GM19239 (cell line): Measurements from ENCODE around the gene FOXN4.
A peak's percentile ranks its signal among the peaks of the same experiment; 100 is the strongest.
"Not testable (repeated sequence)": the region's sequence is repeated elsewhere in the genome, so short reads cannot be mapped to it uniquely, and the experiment has no call there.

ENCODE experiments used
- DNase-seq: peaks from one replicate; pipeline ENCODE4 v3.0.0; 2011; ENCODE audit warnings: low spot score; ENCODE audit not compliant: insufficient read length
- FAIRE-seq: peaks from 2 replicates; lab custom pipeline; 2011; peaks lifted over from hg19 to GRCh38; lab: Jason Lieb, UNC

Gene FOXN4

GRCh38 chr12:109308534-109309380, at the start of gene FOXN4:
TSS of gene FOXN4 (minus strand) at chr12:109309284. CDS start at chr12:109308321, 963 bp downstream.
- FAIRE-seq (no peak), DNase-seq (no peak)

GRCh38 chr12:109358154-109358869, 49.2 kb upstream of the FOXN4 start:
- DNase-seq = peak; percentile 4

GRCh38 chr12:109357032-109357431, 47.9 kb upstream of the FOXN4 start:
- FAIRE-seq (no peak), DNase-seq (no peak)

More at GRCh38 chr12:109358154-109358869, 49.2 kb upstream of the FOXN4 start:
- FAIRE-seq = peak; percentile 75

- FAIRE-seq (no peak), DNase-seq (no peak)
Measured at GRCh38 chr12:109356577-109356976, 47.5 kb upstream of the FOXN4 start.

GRCh38 chr12:109352184-109352583, 43.1 kb upstream of the FOXN4 start:
- no peak for DNase-seq
- FAIRE-seq = no peak

GRCh38 chr12:109347589-109347988, 38.5 kb upstream of the FOXN4 start, which contains the start of gene MYO1H:
TSS of gene MYO1H (plus strand) at chr12:109347900. CDS start at chr12:109347961, 61 bp downstream.
- FAIRE-seq (no peak), DNase-seq (no peak)

- DNase-seq = no peak
- FAIRE-seq = no peak
Measured at GRCh38 chr12:109346920-109347319, 37.8 kb upstream of the FOXN4 start.

GRCh38 chr12:109345428-109345827, 36.3 kb upstream of the FOXN4 start:
- no peak for DNase-seq
- no peak for FAIRE-seq

- FAIRE-seq (no peak), DNase-seq (no peak)
Measured at GRCh38 chr12:109343677-109344076, 34.6 kb upstream of the FOXN4 start.

- FAIRE-seq (no peak), DNase-seq (no peak)
Measured at GRCh38 chr12:109336593-109336992, 27.5 kb upstream of the FOXN4 start.

- no peak for DNase-seq
- FAIRE-seq = no peak
Measured at GRCh38 chr12:109334887-109335286, 25.8 kb upstream of the FOXN4 start.

GRCh38 chr12:109331301-109331952, 22.3 kb upstream of the FOXN4 start:
- FAIRE-seq = no peak
- DNase-seq = no peak

- DNase-seq (no peak), FAIRE-seq (no peak)
Measured at GRCh38 chr12:109330282-109331230, 21.5 kb upstream of the FOXN4 start.

GRCh38 chr12:109329686-109330085, 20.6 kb upstream of the FOXN4 start:
- FAIRE-seq (no peak), DNase-seq (no peak)

- DNase-seq (no peak), FAIRE-seq (no peak)
Measured at GRCh38 chr12:109329003-109329402, 19.9 kb upstream of the FOXN4 start.

GRCh38 chr12:109321294-109321693, 12.2 kb upstream of the FOXN4 start:
- not testable (repeated sequence) for FAIRE-seq, DNase-seq

- FAIRE-seq = no peak
- no peak for DNase-seq
Measured at GRCh38 chr12:109310247-109311125, 1.4 kb upstream of the FOXN4 start.

GRCh38 chr12:109309381-109310246, 530 bp upstream of the FOXN4 start:
- DNase-seq = no peak
- no peak for FAIRE-seq
